Psoas muscle (tissue), 8 donors: ENCODE data around the gene POT1. TPM values are rescaled to one million over a fixed set of nuclear protein-coding genes. Genes with fewer than 3 reads are reported as not detected.
"Not testable (repeated sequence)": the region's sequence is repeated elsewhere in the genome, so short reads cannot be mapped to it uniquely, and the experiment has no call there.

Experiments used
- ATAC-seq, 4 donors: fragments of 200-7000 bp; cut with Tn5 transposase; one replicate each; pipeline ENCODE4 v1.9.1; 2020; ENCODE audit warnings: moderate library complexity in 3 of 4, mild to moderate bottlenecking in 2 of 4
- DNase-seq, 2 donors: peaks; one replicate each; pipeline ENCODE4 v3.0.0-alpha.2; 2020
- H3K27ac ChIP-seq: fragments of 200-600 bp; one replicate; pipeline ENCODE4 v1.8.0; 2022
- H3K27me3 ChIP-seq, 3 donors: fragments of 200-600 bp in 1 of 3; one replicate each; pipeline versions ENCODE4 v1.6.1 to v1.8.0; 2013 to 2022; ENCODE audit warnings: low read length in 2 of 3, mild to moderate bottlenecking in 2 of 3, moderate library complexity in 1 of 3; ENCODE audit not compliant: insufficient read depth in 3 of 3
- H3K36me3 ChIP-seq, 2 donors: fragments of 200-600 bp in 1 of 2; one replicate each; pipeline versions ENCODE4 v1.6.1 to v1.8.0; 2013 to 2022; ENCODE audit warnings: low read depth in 1 of 2, mild to moderate bottlenecking in 1 of 2, moderate library complexity in 1 of 2; ENCODE audit not compliant: insufficient read depth in 1 of 2
- H3K4me1 ChIP-seq: fragments of 200-600 bp; one replicate; pipeline ENCODE4 v1.8.0; 2022
- H3K4me3 ChIP-seq: fragments of 200-600 bp; one replicate; pipeline ENCODE4 v1.8.0; 2022; ENCODE audit warnings: mild to moderate bottlenecking
- H3K9me3 ChIP-seq: fragments of 200-600 bp; one replicate; pipeline ENCODE4 v1.8.0; 2022
- WGBS, 3 donors: extraction: QIAGEN DNeasy Blood & Tissue Kit; methylation state at CpG; one replicate each; pipeline versions ENCODE4 v1.1.6 to v1.1.7; 2013; 5-methylcytosine and 5-hydroxymethylcytosine counted together
- intact Hi-C, 2 donors: fragments of 100-400 bp; cut with DNase I; formaldehyde crosslinking; loops; one replicate each; pipeline versions ENCODE4 v1.11.0 to v1.14.2; 2022
- long read RNA-seq, 2 donors: library from polyadenylated mRNA; unstranded; transcript quantifications; one replicate each; pipeline ENCODE4 v2.0.0, GENCODE V29; 2021
- polyA plus RNA-seq, 3 donors: library from polyadenylated mRNA; stranded (reverse); fragments of 200-250 nt; gene quantifications; one replicate each; pipeline ENCODE4 v1.2.3, GENCODE V29; 2013
- total RNA-seq, 4 donors: library from RNA; stranded (reverse); fragmentation: NEBNext Ultra II Directional in 2 of 4; extraction: Animal tissue kit (Norgen Biotek cat#: 25700) in 2 of 4; gene quantifications; one replicate each; pipeline versions ENCODE4 v1.2.1 to v1.2.4, GENCODE V29; 2021 to 2023
- TF ChIP-seq, protein P1 (sequence below): fragments of 200-600 bp; IDR thresholded peaks from one replicate; pipeline ENCODE4 v1.8.0; 2022; ENCODE audit warnings: antibody characterized with exemption
- donor health status: healthy with polysubstance abuse.
- donor health status: DM: no; HTN: no; CAD: no; lungs with moderate emphysema.
- donor health status: Bipolar disorder and iron deficiency.
- donor health status: healthy.
- donor health status: DM: yes; HTN: yes; CAD: no.
- donor health status: DM: no; HTN: no; CAD: no.
- donor health status: DM: no; HTN: no; CAD: no.
- donor health status: DM: yes; HTN: yes; CAD: no.

Gene POT1, protein sequence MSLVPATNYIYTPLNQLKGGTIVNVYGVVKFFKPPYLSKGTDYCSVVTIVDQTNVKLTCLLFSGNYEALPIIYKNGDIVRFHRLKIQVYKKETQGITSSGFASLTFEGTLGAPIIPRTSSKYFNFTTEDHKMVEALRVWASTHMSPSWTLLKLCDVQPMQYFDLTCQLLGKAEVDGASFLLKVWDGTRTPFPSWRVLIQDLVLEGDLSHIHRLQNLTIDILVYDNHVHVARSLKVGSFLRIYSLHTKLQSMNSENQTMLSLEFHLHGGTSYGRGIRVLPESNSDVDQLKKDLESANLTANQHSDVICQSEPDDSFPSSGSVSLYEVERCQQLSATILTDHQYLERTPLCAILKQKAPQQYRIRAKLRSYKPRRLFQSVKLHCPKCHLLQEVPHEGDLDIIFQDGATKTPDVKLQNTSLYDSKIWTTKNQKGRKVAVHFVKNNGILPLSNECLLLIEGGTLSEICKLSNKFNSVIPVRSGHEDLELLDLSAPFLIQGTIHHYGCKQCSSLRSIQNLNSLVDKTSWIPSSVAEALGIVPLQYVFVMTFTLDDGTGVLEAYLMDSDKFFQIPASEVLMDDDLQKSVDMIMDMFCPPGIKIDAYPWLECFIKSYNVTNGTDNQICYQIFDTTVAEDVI
- 1 to 10 TPM; 6.1 to 9.1 (median 6.9) TPM for total RNA-seq
- polyA plus RNA-seq, result 1 to 10 TPM; 4.1 to 7.8 (median 6.0) TPM
- long read RNA-seq, donor 1, result 0 reads
- long read RNA-seq, donor 2, partial matches to known transcripts, result 1 of 5 reads
- long read RNA-seq, donor 2, other reads (novel, unspliced or antisense), result 4 of 5 reads

DNA sequence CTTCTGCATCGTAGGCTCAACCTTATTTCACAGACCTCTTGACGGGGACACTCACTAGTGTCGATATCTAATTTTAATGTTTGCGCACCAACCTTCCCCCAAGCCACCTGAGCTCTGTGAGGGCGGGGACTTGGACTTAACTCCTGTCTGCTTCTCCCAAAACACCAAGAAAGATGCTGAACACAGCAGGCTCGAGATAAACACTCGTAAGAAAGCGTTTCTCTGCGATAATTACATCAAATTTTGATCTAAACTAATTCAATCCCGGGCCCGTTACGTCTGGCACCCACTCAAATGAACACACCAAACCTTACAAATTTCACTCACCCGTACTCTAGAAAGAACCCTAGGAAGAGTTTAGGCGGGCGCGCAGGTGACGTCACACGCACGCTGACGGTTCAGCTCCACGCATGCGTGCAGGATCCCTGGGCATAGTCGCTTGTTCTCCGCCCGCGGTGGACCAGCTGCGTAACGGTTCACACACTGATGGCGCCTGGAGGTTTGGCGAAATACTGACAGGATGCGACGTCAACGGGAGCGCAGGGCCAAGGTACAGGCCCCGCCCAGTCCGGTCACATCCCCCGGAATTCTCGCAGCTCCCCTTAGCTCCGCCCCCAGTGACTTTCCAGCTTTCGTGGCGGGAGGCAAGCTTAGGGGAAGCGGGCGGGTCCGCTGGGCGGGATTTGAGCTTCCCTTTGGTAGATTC, at the start of gene POT1:
Gene POT1 (minus strand): TSS at position 359 of the 706 bp plus-strand sequence. CDS start 32,652 bp downstream, outside the sequence.
- no peaks in the 10 kb centered on the region for H3K27me3 ChIP-seq
- intact Hi-C loops, result no loop called here
- 0 to 1% (median 0%) methylated on average over 45 of the region's 45 CpGs for WGBS, 3 donors
- H3K9me3 ChIP-seq, result no peaks in the 10 kb centered on the region
- H3K4me3 ChIP-seq, result peak within 1 kb of the TSS; percentile 85
- DNase-seq (peak; percentile 99), ATAC-seq (peak; percentile 99 to 100 (median 100))
- H3K27ac ChIP-seq, result peak within 1 kb of the TSS; percentile 84
- H3K4me1 ChIP-seq, result peaks cover 11% of the 10 kb centered on the region
- peaks cover 0 to 12% of the 10 kb centered on the region in 2 donors for H3K36me3 ChIP-seq
- TF ChIP-seq, protein P1, sequence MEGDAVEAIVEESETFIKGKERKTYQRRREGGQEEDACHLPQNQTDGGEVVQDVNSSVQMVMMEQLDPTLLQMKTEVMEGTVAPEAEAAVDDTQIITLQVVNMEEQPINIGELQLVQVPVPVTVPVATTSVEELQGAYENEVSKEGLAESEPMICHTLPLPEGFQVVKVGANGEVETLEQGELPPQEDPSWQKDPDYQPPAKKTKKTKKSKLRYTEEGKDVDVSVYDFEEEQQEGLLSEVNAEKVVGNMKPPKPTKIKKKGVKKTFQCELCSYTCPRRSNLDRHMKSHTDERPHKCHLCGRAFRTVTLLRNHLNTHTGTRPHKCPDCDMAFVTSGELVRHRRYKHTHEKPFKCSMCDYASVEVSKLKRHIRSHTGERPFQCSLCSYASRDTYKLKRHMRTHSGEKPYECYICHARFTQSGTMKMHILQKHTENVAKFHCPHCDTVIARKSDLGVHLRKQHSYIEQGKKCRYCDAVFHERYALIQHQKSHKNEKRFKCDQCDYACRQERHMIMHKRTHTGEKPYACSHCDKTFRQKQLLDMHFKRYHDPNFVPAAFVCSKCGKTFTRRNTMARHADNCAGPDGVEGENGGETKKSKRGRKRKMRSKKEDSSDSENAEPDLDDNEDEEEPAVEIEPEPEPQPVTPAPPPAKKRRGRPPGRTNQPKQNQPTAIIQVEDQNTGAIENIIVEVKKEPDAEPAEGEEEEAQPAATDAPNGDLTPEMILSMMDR, result no peak

GRCh38 chr7:124975131-124975530, 45.5 kb upstream of the POT1 start:
- ATAC-seq, intact Hi-C loops, H3K9me3 ChIP-seq, H3K27ac ChIP-seq, H3K4me3 ChIP-seq, H3K27me3 ChIP-seq, H3K36me3 ChIP-seq, DNase-seq: not testable (repeated sequence)
- peaks cover 10% of the 10 kb centered on the region for H3K4me1 ChIP-seq
- 61 to 77% (median 70%) methylated on average over 3 of the region's 3 CpGs for whole genome bisulfite sequencing, 3 donors

GRCh38 chr7:124965553-124965952, 35.9 kb upstream of the POT1 start:
- WGBS, 3 donors, result 72 to 82% (median 78%) methylated on average over 4 of the region's 4 CpGs
- intact Hi-C loops, result no loop called here
- H3K27ac ChIP-seq, result no peak overlapping the region

GRCh38 chr7:124959676-124960075, 30.1 kb upstream of the POT1 start:
- DNase-seq (no peak), ATAC-seq (no peak)
- H3K27ac ChIP-seq, result no peak overlapping the region
- WGBS, 3 donors, result 40 to 79% (median 51%) methylated on average over 1 of the region's 1 CpG
- H3K4me1 ChIP-seq, result no peaks in the 10 kb centered on the region
- intact Hi-C loops, result no loop called here
- no peaks in the 10 kb centered on the region for H3K27me3 ChIP-seq
- no peak overlapping the region for H3K4me3 ChIP-seq
- H3K9me3 ChIP-seq, result no peaks in the 10 kb centered on the region
- TF ChIP-seq, protein P1, result no peak
- H3K36me3 ChIP-seq, result no peaks in the 10 kb centered on the region

More at GRCh38 chr7:124965553-124965952, 35.9 kb upstream of the POT1 start:
- no peak for DNase-seq
- TF ChIP-seq, protein P1, result no peak
- ATAC-seq, result no peak
- Histone ChIP-seq H3K4me1 (no peaks in the 10 kb centered on the region), H3K4me3 (no peak overlapping the region), H3K27me3 (no peaks in the 10 kb centered on the region), H3K9me3 (no peaks in the 10 kb centered on the region), H3K36me3 (no peaks in the 10 kb centered on the region)

DNA sequence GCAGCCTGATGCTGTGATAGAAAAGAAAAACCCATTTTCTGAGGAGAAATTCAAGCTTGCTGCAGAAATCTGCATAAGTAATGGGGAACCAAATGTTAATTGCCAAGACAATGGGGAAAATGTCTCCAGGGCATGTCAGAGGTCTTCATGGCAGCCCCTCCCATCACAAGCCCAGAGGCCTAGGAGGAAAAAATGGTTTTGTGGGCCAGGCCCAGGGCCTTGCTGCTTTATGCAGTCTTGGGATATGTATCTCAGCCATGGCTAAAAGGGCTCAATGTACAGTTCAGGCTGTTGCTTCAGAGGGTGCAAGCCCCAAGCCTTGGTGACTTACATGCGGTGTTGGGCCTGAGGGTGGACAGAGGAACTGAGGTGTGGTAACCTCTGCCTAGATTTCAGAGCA, 28.3 kb upstream of the POT1 start:
- DNase-seq, H3K27ac ChIP-seq, H3K9me3 ChIP-seq, H3K36me3 ChIP-seq, H3K4me3 ChIP-seq, H3K27me3 ChIP-seq, intact Hi-C loops, H3K4me1 ChIP-seq, ATAC-seq: not testable (repeated sequence)
- WGBS, 3 donors, result 88 to 100% (median 96%) methylated on average over 1 of the region's 1 CpG
